PFSK-1 (cell line): ENCODE results near the gene ISG15.

Source experiments
- FOXP2 ChIP-seq: optimal IDR thresholded peaks from 2 replicates; pipeline ENCODE3; 2011; ENCODE audit warnings: borderline replicate concordance, control low read depth, inconsistent platforms; ENCODE audit not compliant: insufficient read depth; ENCODE audit errors: extremely low read length, extremely low read depth
- POLR2AphosphoS5 ChIP-seq: IDR thresholded peaks from 2 replicates; pipeline ENCODE4 v1.6.1; 2012; ENCODE audit warnings: low read depth, mild to moderate bottlenecking, control low read depth, low read length, moderate library complexity

GRCh38 chr1:975896-976683 lies 37.2 kb upstream of the ISG15 start:
- TF ChIP-seq POLR2AphosphoS5 (no peak), FOXP2 (no peak)
